ENCODE measurements around the gene GNL2. TPM values are rescaled to one million over a fixed set of nuclear protein-coding genes. Genes with fewer than 3 reads are reported as not detected.
"Not testable (repeated sequence)": the region's sequence is repeated elsewhere in the genome, so short reads cannot be mapped to it uniquely, and the experiment has no call there.

GNL2 gene
- polyA plus RNA-seq, 4 donors: 65.4 to 76.5 (median 69.3) TPM

GRCh38 chr1:37609994-37610393, 14.3 kb upstream of the GNL2 start:
- DNase-seq (ENCODE audit: low read depth in 4 of 4, low spot score in 3 of 4): no peak

DNA sequence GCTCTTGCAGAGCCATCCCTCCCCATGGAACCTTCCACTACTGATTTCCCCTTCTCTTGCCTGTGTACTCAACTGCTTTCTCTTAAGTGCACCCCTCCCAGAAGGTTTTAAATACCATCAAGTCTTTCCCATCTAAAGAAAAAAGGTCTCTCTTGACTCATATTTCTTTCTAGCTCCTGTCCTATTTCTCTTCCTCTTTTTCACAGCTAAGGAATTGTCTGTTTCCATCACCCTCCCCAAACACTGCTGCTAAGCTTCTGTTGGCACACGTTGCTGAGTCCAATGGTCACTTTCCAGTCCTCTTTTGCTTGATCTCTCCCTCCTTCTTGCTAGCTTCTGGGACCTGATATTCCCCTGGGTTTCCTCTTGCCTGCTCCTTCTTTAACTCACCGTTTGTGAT, 13.3 kb upstream of the GNL2 start:
- no peak for DNase-seq (ENCODE audit: low read depth in 4 of 4, low spot score in 3 of 4)

DNA sequence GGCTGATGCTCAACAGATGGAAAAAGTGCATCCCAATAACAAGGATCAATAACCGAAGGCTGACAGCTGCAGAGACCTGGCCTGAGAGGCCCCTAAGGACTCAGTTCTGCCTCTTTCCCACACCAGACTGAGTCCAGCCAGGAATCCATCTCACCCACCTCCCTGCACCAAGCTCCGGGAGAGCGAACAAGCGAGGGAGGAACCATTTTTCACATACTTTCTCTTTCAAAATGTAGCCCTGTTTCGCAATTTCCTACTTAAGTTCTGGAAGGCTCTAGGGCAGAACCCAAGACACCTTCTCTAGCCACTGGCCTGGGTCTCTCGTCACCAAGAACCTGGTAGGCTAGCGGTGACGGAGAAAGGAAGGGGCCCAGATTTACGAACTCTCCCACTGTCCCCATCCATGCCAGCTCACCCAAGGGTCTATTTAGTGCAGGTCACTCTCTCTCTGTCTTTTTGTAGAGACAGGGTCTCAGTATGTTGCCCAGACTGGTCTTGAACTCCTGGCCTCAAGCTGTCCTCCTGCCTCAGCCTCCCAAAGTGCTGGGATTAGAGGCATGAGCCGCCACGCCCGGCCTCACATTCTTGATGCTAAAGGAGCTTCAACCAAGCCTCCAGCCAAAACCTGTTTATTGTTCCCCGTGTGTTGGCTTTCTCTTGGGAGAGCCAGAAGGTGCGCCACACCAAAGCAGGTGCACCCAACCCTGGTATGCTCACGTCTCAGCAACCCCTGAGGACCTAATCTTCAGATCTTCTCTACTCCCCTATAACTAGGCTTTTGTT, 10.9 kb upstream of the GNL2 start:
- DNase-seq (ENCODE audit: low read depth in 4 of 4, low spot score in 3 of 4): no peak

DNA sequence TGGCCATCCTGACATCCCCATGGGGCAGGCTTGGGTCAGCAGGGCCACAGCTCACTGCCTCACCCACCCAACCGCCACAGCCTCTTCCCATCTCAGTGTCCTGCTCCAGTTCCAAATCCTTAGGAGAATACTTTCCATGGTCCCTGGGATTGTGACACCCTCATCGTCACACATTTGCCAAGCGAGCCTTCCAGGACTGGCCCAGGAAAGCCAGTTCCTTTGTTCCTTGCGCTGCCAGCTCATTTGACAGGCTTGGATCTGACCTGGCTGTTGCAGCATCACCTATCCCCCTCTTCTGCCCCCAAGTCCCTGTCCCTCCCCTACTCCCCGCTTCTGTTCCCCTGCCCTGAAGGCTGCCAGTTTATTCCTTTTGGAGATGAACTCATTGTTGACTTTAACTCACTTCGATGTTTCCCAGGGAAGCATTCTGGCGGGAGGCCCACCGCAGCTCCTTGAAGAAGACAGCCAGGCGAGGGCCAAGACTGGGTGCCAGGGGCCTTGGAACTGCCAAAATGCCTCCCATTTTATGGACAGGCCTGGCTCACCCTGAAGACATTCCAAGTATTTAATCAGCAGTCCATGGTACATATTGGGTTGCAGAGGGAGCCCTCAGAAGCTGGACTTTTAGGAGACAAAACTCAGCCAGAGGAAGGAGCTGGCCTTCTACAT, 10.2 kb upstream of the GNL2 start:
- no peak for DNase-seq (ENCODE audit: low read depth in 4 of 4, low spot score in 3 of 4)

GRCh38 chr1:37605061-37605650, 9.4 kb upstream of the GNL2 start:
- no peak for DNase-seq (ENCODE audit: low read depth in 4 of 4, low spot score in 3 of 4)

DNA sequence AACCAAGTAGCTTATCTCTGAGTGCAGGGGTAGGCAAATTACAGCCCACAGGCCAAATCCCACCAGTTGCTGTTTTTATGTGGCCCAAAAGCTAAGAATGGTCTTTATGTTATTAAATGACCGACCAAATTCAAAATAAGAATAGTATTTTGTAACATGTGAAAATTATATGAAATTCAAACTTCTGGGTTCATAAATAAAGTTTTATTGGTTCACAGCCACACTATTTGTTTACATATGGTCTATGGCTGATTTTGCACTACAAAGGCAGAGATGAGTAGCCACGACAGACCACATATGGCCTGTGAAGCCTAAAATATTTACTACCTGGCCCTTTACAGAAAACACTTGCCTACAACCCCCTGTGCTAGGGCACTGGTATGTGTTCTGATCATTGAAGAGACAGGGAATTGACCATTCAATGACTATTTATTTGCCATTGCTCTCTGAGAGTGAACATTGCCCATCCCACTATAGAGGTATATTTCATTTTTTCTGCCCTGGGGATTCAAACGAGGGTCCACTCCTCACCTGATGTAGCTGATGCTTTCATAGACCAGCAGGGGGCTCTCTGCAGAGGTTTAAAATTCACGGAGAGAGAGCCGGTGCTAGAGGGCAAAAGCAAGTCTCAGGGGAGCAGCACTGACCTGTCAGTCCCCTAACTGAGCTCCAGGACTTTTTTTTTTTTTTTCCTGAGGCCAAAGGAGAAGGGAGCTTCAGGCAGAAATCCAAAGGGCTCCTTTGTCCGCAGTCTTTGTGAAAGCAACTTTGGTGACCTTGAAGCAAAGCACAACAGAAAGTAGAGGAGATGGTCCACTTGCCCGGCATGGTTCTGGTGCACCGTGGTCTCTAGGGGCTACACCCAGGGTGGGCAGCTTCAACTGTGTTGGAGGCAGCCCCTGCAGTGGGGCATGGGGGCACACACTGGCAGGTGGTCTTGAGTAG, 7.3 kb upstream of the GNL2 start:
- DNase-seq (ENCODE audit: low read depth in 4 of 4, low spot score in 3 of 4): peak in 1 of 4 donors; percentile 34

GRCh38 chr1:37601441-37601840, 5.7 kb upstream of the GNL2 start:
- DNase-seq (ENCODE audit: low read depth in 4 of 4, low spot score in 3 of 4): no peak

GRCh38 chr1:37599940-37600339, 4.2 kb upstream of the GNL2 start:
- DNase-seq (ENCODE audit: low read depth in 4 of 4, low spot score in 3 of 4): no peak

DNA sequence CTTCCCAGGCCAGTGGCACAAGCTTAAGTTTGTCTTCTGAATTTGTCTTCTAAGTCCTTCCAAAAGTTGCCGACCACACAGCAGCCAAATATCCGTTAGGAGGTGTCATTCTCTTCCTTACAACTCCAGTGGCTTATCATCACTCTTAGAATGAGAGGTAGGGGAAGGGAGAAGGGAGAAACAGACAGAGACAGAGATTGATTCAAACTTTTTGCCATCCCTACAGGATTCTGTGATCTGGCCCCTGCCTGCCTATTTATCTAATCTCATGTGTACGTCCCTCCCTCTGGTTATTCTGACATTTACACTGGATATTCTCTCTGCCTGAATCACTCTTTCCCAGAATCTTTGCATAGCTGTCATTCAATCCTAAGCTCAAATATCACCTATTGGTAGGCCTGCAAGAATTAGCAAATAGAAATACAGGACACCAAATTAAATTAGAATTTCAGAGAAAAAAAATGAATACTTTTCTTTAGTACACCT, 488 bp upstream of the GNL2 start:
- DNase-seq (ENCODE audit: low read depth in 4 of 4, low spot score in 3 of 4): no peak

DNA sequence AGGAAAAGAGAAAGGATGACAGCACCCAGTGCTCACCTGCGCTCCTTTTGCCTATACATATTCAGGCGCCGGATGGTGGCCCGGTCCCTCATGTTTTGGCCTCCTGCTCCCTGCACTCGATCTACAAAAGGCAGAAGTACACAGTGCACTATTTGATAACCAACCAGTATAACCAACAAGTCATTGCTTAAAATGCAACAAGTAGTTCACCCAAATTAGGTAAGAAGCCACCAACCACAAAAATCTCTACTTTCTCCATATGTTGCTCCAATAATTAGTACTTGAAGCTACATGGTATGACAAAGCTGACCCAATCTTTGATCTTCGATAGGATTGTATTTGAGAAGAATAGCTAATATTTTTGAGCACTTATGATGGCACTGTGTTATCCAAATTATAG, 2.0 kb downstream of the GNL2 start:
- no peak for DNase-seq (ENCODE audit: low read depth in 4 of 4, low spot score in 3 of 4)

GRCh38 chr1:37588939-37589338, 6.8 kb downstream of the GNL2 start:
- DNase-seq (ENCODE audit: low read depth in 4 of 4, low spot score in 3 of 4): no peak

DNA sequence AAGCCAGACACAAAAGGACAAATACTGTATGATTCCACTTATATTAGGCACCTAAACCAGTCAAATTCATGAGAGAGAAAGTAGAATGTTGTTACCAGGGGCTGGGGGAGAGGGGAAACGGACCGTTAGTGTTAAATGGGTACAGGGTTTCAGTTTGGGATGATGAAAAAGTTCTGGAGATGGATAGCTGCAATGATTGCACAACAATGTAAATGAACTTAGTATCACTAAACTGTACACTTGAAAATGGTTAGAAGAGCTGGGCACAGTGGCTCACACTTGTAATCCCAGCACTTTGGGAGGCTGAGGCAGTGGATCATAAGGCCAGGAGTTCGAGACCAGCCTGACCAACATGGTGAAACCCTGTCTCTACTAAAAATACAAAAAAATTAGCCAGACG, 11.2 kb downstream of the GNL2 start:
- not testable (repeated sequence) for DNase-seq (ENCODE audit: low read depth in 4 of 4, low spot score in 3 of 4)

DNA sequence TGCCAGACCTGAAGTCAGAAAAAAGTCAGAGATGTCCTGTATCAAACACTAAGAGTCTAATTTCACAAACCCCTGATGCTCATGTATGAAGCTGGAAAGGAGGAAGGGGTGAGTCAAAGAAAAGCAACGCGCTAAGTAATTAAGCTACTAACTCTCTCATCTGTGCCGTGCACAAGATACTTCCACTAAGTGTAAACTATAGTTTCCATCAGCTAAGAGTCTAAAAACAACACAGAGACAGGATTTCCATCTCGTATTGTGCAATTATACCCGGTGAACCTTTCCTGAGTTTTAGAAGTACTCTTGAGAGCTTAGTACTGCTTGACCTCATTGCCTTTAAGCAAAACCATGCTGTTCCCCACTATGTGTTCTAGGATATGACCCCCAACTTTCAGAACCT, 20.0 kb downstream of the GNL2 start:
- DNase-seq (ENCODE audit: low read depth in 4 of 4, low spot score in 3 of 4): no peak

- no peak for DNase-seq (ENCODE audit: low read depth in 4 of 4, low spot score in 3 of 4)
Observed at GRCh38 chr1:37574834-37575480, 20.8 kb downstream of the GNL2 start.

GRCh38 chr1:37570528-37571334, 25.0 kb downstream of the GNL2 start:
- DNase-seq (ENCODE audit: low read depth in 4 of 4, low spot score in 3 of 4): no peak

DNA sequence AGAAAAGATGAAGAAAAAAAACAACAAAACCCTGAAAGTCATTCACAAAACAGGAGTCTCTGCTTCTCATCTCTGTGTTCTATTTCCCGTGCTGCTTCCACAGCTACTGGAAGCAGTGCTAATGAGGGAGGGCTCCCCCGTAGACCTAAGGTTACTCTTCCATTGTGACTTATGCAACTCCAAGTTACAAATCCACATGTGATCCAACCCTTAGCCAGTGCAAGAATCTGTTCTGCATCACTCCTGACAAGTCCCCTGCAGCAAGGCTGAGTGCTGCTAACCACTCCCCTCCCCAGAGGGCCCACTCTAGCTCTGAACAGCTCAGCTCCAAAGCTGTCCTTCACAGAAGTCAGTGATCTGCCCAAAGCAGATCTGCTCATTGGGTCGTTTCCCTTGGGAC, 28.7 kb downstream of the GNL2 start:
- DNase-seq (ENCODE audit: low read depth in 4 of 4, low spot score in 3 of 4): no peak

- DNase-seq (ENCODE audit: low read depth in 4 of 4, low spot score in 3 of 4): no peak
Observed at GRCh38 chr1:37564892-37565291, 30.8 kb downstream of the GNL2 start.

DNA sequence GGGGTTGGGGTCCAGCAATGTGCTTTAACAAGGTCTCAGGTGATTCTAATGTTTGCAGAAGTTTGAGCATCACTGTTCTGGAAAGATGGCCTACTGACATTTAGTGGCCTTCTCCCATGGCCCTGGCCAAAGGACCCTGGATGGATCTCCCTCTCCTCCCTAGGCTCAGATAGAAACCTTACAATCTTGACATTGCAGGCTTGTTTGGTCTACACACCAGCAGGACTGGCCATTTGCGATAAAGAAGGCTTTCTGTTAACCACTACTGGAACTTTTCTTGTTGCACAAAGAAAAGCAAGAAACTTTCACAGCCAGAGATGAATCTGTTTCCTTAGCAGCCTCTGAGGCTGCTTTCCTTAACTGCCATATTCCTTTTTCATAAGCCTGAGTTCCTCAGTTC, 32.8 kb downstream of the GNL2 start:
- no peak for DNase-seq (ENCODE audit: low read depth in 4 of 4, low spot score in 3 of 4)
